PFSK-1 (cell line): ENCODE results near the gene TOLLIP.

Experiments used
- FOXP2 ChIP-seq: optimal IDR thresholded peaks from 2 replicates; pipeline ENCODE3; 2011; ENCODE audit warnings: borderline replicate concordance, control low read depth, inconsistent platforms; ENCODE audit not compliant: insufficient read depth; ENCODE audit errors: extremely low read length, extremely low read depth
- POLR2AphosphoS5 ChIP-seq: IDR thresholded peaks from 2 replicates; pipeline ENCODE4 v1.6.1; 2012; ENCODE audit warnings: low read depth, mild to moderate bottlenecking, control low read depth, low read length, moderate library complexity
- SIN3A ChIP-seq: IDR thresholded peaks from 2 replicates; pipeline ENCODE4 v1.6.1; 2012; ENCODE audit warnings: mild to moderate bottlenecking, low read length, moderate library complexity, borderline replicate concordance; ENCODE audit not compliant: insufficient read depth
- TAF1 ChIP-seq: IDR thresholded peaks from 2 replicates; pipeline ENCODE4 v1.6.1; 2012; ENCODE audit warnings: low read length, control low read depth, borderline replicate concordance; ENCODE audit not compliant: insufficient read depth
- TF ChIP-seq, protein P1 (sequence below), 2 experiments: IDR thresholded peaks; 2 replicates each; pipeline versions ENCODE4 v1.6.1 to v1.8.0; 2011 to 2012; ENCODE audit warnings: low read depth in 2 of 2, low read length in 2 of 2, control low read depth in 1 of 2, inconsistent platforms in 1 of 2, mild to moderate bottlenecking in 1 of 2, moderate library complexity in 1 of 2; ENCODE audit not compliant: insufficient read depth in 1 of 2

Gene TOLLIP

DNA sequence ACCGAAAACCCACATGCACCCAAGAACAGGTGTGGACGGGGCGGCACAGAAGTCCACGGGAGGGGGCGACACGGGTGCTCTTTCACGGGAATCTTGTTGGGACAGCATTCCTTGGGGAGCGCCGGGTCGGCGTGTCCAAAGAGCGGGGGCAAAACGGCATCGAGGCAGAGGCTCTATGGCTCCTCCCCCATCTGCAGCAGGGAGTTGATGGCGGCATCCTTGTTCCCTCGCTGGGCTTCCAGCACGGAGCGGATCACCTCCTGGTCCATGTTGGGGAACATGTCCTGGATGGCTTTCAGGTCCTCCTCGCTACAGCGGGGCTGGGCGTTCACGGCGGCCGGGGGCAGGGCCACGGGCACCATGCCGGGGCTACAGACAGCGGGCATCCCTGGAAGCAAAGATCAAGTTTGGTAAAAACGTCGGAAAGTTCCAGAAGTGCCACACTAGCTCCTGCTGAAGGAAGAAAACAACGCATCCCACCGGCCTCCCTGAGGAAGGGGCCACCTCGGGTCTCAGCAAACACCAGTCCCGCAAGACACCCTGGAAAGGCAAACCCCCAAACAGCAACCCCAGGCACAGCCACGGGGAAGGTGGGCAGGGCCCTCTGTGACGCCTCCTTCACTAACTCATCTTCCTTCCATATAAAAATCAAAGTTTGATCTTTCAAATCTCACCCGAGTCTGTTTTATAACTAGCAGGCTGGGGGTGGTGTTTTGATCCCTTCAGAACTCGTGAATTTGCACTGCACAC is 32.4 kb downstream of the TOLLIP start:
- TF ChIP-seq POLR2AphosphoS5 (no peak), SIN3A (no peak), TAF1 (no peak), FOXP2 (no peak)
- TF ChIP-seq, protein P1, sequence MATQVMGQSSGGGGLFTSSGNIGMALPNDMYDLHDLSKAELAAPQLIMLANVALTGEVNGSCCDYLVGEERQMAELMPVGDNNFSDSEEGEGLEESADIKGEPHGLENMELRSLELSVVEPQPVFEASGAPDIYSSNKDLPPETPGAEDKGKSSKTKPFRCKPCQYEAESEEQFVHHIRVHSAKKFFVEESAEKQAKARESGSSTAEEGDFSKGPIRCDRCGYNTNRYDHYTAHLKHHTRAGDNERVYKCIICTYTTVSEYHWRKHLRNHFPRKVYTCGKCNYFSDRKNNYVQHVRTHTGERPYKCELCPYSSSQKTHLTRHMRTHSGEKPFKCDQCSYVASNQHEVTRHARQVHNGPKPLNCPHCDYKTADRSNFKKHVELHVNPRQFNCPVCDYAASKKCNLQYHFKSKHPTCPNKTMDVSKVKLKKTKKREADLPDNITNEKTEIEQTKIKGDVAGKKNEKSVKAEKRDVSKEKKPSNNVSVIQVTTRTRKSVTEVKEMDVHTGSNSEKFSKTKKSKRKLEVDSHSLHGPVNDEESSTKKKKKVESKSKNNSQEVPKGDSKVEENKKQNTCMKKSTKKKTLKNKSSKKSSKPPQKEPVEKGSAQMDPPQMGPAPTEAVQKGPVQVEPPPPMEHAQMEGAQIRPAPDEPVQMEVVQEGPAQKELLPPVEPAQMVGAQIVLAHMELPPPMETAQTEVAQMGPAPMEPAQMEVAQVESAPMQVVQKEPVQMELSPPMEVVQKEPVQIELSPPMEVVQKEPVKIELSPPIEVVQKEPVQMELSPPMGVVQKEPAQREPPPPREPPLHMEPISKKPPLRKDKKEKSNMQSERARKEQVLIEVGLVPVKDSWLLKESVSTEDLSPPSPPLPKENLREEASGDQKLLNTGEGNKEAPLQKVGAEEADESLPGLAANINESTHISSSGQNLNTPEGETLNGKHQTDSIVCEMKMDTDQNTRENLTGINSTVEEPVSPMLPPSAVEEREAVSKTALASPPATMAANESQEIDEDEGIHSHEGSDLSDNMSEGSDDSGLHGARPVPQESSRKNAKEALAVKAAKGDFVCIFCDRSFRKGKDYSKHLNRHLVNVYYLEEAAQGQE (IDR thresholded peaks at IDR 0.05; ENCODE audit: insufficient read depth in 1 of 2, low read depth in 2 of 2, low read length in 2 of 2): no peak

DNA sequence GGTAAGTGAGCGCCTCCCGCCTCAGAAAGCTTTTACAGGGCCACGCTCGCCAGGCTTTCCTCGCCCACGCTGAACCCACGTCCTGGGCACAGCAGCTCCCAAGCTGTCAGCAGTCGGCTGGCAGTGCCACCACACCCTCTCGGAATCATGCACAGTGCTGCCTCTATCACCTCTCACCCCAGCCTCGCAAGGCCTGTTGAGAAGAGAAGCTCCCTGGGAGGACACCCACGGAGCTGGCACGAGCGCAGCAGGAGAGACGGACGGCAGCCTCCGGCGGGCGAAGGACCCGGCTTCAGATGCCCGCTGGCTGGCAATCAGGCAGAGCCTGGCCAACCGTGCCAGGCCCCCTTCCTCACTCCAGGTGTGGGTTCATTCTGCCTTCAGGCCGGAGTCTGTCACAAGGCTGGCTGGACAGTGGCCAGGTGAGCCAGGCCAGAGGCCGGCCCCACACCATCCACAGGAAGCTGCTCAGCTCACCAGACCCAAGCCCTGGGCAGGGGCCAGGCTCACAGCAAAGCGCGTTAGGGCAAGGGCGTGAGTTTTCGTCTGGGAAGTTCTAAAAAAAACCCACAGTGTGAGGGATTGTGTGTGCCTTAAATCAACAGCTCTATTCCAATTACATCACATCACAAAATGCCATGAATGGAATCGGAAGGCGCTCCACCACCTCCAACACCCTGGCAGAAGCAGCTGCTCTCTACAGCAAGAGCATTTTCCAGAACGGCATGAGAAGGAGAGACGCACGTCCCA is 33.2 kb downstream of the TOLLIP start:
- TF ChIP-seq, protein P1 (IDR thresholded peaks at IDR 0.05; ENCODE audit: insufficient read depth in 1 of 2, low read depth in 2 of 2, low read length in 2 of 2): no peak
- TF ChIP-seq FOXP2 (no peak), POLR2AphosphoS5 (no peak), TAF1 (no peak), SIN3A (no peak)

DNA sequence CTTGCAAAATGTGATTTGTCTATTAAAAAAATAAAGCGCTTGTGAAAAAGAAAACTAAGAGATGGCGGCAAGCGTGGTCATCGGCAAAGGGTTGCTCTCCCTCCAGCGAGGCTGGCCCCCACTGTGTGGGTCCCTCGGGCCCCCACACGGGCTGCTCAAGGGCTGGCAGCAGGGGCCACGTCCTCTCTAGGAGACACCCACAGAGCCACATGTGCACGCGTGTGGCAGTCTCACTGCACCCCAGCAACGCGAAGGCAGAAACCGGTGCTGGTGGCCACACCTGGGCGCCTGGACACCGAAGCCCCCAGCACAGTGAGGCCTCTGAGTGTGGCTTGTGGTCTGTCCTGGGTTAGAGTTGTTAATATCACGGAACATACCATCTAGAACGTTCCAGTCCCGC is 34.4 kb downstream of the TOLLIP start:
- TF ChIP-seq, protein P1 (IDR thresholded peaks at IDR 0.05; ENCODE audit: insufficient read depth in 1 of 2, low read depth in 2 of 2, low read length in 2 of 2): no peak
- no peak for TF ChIP-seq SIN3A
- no peak for TF ChIP-seq TAF1
- no peak for TF ChIP-seq POLR2AphosphoS5
- no peak for TF ChIP-seq FOXP2

DNA sequence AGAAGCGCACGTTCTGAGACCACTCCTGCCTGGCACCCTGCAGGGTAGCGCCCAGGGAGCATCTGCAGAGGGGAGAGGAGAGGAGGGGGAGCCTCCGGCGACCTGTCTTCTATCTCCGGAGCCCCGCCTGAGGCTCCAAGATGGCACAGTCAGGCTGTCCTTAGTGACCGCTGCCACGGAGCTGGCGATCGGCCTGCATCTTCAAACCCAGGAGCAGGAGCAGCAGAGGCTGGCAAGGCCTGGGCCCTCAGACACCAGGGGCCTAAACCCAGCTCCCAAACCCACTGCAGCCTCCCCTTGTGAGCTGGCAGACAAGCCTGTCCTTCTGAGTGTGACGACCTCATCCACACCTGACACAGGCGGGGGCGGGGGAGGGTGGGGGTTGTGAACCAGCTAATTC is 34.9 kb downstream of the TOLLIP start:
- TF ChIP-seq TAF1: no peak

DNA sequence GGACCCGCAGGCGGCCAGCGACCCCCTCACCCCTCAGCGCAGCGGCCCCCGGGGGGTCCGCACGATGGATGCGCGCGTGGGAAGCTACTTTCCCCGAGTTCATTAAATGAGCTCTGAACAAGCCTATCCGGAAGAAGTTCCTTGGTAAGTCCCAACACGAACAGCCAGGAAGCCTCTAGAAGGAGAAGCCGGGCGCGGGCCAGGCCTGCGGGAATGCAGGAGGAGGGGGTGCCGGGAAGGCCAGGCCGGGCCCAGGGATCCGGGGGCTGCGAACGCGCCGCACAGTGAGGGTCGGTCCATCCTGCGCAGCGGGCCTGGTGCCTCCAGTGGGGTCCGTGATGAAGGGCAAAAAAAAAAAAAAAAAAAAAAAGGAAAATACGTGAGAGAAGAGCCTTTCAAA is 36.9 kb downstream of the TOLLIP start:
- TF ChIP-seq POLR2AphosphoS5 (no peak), TAF1 (no peak)
- TF ChIP-seq, protein P1 (IDR thresholded peaks at IDR 0.05; ENCODE audit: insufficient read depth in 1 of 2, low read depth in 2 of 2, low read length in 2 of 2): no peak
